LNCAP (cell line): ENCODE data around the gene ALOX12.

Experiments used
- TF ChIP-seq, protein P1 (sequence below): fragments of 450-650 bp; IDR thresholded peaks from 2 replicates; pipeline ENCODE4 v1.5.1; 2017; ENCODE audit warnings: mild to moderate bottlenecking

ALOX12 gene, protein sequence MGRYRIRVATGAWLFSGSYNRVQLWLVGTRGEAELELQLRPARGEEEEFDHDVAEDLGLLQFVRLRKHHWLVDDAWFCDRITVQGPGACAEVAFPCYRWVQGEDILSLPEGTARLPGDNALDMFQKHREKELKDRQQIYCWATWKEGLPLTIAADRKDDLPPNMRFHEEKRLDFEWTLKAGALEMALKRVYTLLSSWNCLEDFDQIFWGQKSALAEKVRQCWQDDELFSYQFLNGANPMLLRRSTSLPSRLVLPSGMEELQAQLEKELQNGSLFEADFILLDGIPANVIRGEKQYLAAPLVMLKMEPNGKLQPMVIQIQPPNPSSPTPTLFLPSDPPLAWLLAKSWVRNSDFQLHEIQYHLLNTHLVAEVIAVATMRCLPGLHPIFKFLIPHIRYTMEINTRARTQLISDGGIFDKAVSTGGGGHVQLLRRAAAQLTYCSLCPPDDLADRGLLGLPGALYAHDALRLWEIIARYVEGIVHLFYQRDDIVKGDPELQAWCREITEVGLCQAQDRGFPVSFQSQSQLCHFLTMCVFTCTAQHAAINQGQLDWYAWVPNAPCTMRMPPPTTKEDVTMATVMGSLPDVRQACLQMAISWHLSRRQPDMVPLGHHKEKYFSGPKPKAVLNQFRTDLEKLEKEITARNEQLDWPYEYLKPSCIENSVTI

DNA sequence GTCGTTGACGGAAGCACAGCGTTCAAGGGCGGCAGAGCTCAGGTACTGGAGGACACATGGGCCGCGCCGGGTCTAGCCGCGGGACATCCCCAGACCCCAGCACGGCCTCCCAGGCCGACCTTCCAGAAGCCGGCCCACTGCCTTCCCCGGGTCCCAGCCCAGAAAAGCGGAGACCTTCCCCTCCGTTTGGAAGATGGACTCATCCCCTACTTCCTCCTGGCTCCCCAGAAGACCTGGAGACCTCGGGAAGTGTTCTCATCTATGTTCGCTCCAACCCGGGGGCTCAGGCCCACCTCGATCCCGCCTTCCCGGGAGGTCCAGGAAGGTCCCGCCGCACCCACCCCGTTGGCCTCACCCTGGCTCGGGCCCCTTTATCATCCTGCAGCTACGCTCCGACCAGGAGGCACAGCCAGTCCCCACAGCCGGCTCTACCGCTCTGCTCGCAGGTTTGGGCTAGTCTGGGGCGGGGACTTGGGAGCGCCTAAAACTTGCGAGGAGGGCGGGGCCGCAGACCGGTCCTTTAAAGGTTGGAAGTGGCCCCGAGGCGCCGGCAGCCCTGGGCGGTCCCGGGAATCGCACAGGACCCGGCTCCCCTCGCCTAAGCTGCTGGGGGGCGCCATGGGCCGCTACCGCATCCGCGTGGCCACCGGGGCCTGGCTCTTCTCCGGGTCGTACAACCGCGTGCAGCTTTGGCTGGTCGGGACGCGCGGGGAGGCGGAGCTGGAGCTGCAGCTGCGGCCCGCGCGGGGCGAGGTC, at the start of gene ALOX12:
Gene ALOX12 (plus strand): TSS at position 550 of the 756 bp plus-strand sequence. CDS start 69 bp downstream, at position 619.
- TF ChIP-seq, protein P1, sequence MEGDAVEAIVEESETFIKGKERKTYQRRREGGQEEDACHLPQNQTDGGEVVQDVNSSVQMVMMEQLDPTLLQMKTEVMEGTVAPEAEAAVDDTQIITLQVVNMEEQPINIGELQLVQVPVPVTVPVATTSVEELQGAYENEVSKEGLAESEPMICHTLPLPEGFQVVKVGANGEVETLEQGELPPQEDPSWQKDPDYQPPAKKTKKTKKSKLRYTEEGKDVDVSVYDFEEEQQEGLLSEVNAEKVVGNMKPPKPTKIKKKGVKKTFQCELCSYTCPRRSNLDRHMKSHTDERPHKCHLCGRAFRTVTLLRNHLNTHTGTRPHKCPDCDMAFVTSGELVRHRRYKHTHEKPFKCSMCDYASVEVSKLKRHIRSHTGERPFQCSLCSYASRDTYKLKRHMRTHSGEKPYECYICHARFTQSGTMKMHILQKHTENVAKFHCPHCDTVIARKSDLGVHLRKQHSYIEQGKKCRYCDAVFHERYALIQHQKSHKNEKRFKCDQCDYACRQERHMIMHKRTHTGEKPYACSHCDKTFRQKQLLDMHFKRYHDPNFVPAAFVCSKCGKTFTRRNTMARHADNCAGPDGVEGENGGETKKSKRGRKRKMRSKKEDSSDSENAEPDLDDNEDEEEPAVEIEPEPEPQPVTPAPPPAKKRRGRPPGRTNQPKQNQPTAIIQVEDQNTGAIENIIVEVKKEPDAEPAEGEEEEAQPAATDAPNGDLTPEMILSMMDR = no peak

DNA sequence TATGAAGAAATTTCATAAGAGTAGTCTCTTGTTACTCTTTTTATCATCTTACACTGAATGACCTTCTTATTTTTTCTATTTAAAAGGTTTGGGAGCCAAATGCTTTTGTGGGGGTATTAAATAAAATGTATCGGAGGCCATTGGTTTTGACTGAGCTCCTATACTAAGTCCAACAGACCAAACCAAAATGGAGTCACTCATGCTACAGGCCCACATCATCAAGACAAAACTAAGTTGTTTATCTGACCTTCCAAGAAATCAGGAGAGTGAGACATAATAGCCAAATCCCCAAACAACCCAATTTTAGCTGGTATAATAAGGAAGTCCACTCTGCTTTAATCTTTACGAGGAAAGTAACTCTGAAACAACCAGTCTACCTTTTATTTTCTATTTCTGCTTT, 48.1 kb upstream of the ALOX12 start:
- TF ChIP-seq, protein P1 = no peak

DNA sequence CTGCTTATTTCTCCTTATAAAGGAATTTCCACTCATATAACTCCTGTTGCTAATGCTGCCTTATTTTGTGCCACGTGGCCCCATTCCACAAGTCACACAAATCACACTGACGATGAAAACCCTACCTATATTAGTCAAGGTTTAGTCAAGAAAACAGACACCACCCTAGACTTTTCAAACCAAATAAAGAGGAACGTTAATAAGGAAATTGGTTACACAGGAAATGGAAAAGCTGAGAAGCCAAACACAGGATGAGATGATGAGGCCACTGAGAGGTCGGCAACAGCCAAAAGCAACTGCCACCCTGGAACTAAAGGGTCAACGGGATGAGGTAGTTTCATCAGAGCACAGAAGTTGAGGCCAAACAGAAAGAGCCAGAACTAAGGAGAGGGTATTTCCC, 47.3 kb upstream of the ALOX12 start:
- TF ChIP-seq, protein P1 = no peak

DNA sequence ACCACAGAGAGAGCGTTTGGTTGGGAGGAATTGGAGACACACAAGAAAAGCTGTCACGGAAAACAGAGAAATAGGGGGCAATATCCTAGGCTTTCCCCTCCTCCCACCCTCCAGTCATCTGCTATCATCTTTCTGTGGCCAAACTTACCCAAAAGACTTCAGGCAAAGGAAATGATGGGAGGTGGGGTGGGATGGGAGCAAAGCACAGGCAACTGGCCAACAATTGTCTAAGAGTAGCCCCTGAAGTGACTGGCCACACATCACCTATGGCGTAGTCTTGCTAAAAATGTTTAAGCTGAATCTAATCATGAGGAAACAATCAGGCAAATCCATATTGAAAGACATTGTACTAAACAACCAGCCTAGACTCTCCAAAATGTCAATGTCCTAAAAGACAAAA, 46.9 kb upstream of the ALOX12 start:
- TF ChIP-seq, protein P1 = no peak

DNA sequence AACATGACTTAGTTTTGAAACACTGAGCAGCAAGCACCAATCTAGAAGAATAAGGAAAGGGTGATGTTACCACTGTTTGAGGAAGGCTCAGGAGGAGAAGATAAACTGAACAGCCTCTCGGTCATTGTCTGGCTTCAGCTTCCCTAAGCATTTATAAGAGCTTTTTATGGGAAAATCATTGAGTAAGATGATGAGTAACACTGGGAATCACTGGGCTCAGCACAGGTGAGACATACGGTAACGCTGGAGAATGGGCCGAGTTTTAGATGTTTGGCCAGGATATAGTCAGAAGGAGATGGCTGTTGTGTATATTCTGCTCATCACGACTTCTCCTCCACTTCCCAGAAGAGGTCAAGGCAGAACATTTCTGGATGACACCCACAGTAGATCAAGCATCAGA, 42.2 kb upstream of the ALOX12 start:
- TF ChIP-seq, protein P1 = no peak

DNA sequence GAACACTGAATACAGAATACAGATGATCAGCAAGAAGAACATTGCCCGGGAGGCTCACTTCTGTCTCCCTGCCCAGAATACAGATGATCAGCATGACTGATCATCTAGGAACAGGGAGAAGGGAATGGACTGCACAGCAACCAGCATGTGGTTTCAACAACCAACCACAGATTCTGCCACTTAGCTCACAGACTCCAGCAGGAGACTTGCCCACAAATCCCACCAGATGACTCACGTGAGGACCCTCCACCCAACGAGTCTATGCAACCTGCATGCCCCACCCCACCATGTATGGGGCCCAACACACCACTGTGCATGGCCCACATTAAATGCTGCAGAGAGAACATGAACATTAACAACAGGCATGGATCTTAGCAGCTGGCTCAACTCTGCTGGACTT, 36.1 kb upstream of the ALOX12 start:
- TF ChIP-seq, protein P1 = no peak

DNA sequence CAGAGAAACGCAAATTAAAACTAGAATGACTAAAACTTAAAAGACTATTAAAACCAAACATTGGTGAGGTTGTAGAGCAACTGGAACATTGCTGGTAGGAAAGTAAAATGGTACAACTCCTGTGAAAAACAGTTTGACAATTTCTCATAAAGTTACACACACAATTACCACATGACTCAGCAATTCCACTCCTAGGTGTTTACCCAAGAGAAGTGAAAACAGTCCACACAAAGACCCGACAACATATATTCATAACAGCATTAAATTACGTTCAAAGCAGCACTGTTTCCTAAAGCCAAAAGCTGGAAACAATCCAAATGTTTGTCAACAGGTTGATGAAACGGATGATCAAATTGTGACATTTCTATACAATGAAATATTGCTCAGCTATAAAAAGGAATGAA, 26.5 kb upstream of the ALOX12 start:
- TF ChIP-seq, protein P1 = no peak
